ENCODE results near the gene DCTN5.

DNA sequence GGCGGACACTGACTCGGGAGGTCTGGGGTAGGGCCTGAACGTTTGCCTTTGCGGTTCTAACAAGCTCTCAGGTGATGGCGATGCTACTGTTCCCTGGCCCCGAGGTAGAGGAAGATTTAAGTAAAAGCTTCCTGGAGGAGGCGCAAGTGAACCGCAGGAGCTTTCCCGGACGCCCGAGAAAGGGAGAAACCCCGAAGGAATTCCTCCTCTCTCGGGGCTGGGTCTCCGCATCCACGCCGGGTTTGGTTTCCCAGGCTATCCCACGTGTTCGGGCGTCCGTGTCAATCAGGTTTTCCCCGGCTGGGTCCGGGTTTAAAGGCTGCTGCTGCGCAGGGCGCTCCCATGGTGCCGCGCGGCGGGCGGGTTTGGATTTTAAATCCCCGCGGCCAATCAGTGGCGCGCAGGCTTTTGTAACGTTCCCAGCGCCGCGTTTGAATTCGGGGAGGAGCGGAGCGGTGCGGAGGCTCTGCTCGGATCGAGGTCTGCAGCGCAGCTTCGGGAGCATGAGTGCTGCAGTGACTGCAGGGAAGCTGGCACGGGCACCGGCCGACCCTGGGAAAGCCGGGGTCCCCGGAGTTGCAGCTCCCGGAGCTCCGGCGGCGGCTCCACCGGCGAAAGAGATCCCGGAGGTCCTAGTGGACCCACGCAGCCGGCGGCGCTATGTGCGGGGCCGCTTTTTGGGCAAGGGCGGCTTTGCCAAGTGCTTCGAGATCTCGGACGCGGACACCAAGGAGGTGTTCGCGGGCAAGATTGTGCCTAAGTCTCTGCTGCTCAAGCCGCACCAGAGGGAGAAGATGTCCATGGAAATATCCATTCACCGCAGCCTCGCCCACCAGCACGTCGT lies 37.4 kb downstream of the DCTN5 start, which contains the start of gene PLK1:
- TF ChIP-seq, protein P1, sequence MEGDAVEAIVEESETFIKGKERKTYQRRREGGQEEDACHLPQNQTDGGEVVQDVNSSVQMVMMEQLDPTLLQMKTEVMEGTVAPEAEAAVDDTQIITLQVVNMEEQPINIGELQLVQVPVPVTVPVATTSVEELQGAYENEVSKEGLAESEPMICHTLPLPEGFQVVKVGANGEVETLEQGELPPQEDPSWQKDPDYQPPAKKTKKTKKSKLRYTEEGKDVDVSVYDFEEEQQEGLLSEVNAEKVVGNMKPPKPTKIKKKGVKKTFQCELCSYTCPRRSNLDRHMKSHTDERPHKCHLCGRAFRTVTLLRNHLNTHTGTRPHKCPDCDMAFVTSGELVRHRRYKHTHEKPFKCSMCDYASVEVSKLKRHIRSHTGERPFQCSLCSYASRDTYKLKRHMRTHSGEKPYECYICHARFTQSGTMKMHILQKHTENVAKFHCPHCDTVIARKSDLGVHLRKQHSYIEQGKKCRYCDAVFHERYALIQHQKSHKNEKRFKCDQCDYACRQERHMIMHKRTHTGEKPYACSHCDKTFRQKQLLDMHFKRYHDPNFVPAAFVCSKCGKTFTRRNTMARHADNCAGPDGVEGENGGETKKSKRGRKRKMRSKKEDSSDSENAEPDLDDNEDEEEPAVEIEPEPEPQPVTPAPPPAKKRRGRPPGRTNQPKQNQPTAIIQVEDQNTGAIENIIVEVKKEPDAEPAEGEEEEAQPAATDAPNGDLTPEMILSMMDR (IDR thresholded peaks at IDR 0.05): peak in 4 of 6 experiments; percentile 10 to 40 (median 30)
- TF ChIP-seq POLR2A (IDR thresholded peaks at IDR 0.05): no peak
